NT2/D1 (cell line): ENCODE data around the gene ANKRD6.

ENCODE experiments used
- SUZ12 ChIP-seq: IDR thresholded peaks from 2 replicates; pipeline ENCODE4 v1.6.1; 2011; ENCODE audit not compliant: insufficient read length, insufficient read depth; ENCODE audit errors: extremely low read depth
- YY1 ChIP-seq: IDR thresholded peaks from 2 replicates; pipeline ENCODE4 v1.6.1; 2011; ENCODE audit not compliant: insufficient read length, insufficient read depth
- ZNF274 ChIP-seq: IDR thresholded peaks from 2 replicates; pipeline ENCODE4 v1.6.1; 2011; ENCODE audit warnings: mild to moderate bottlenecking, low read depth, low read length

GRCh38 chr6:89564752-89565427, 131.9 kb downstream of the ANKRD6 start:
- no peak for TF ChIP-seq YY1
- no peak for TF ChIP-seq ZNF274
- TF ChIP-seq SUZ12 = no peak
